Measurements from ENCODE around the gene ST6GALNAC3. TPM values are rescaled to one million over a fixed set of nuclear protein-coding genes. Genes with fewer than 3 reads are reported as not detected.

Gene ST6GALNAC3
- total RNA-seq, 2 donors from 2014 or later: 6.3 to 7.6 TPM

- Histone ChIP-seq H3K27ac (ENCODE audit: low read depth, low read length) (no peak overlapping the region), H3K4me3 (ENCODE audit: low read length) (no peak overlapping the region), H3K36me3 (ENCODE audit: control insufficient read depth, insufficient read depth, low read length) (no peaks in the 10 kb centered on the region), H3K9ac (ENCODE audit: extremely low read depth, low read length, poor library complexity, severe bottlenecking) (no peak overlapping the region), H3K27me3 (ENCODE audit: control insufficient read depth, insufficient read depth, low read length, poor library complexity, severe bottlenecking) (no peaks in the 10 kb centered on the region), H3K9me3 (ENCODE audit: control insufficient read depth, low read length) (no peaks in the 10 kb centered on the region), H3K4me1 (ENCODE audit: control insufficient read depth, insufficient read depth, low read length) (no peaks in the 10 kb centered on the region)
- DNase-seq: no peak
- no peaks in the 10 kb centered on the region for H3K36me3 Mint-ChIP-seq (ENCODE audit: low read depth)
- H3K27ac Mint-ChIP-seq: no peak overlapping the region
- whole genome bisulfite sequencing, 2 experiments (ENCODE audit: insufficient coverage in 1 of 2, insufficient read length in 1 of 2): 88 to 93% methylated on average over 1 to 3 of the region's 3 CpGs
- no peaks in the 10 kb centered on the region for H3K9me3 Mint-ChIP-seq
- H3K4me1 Mint-ChIP-seq: peaks cover 6% of the 10 kb centered on the region
- TF ChIP-seq, protein P1, sequence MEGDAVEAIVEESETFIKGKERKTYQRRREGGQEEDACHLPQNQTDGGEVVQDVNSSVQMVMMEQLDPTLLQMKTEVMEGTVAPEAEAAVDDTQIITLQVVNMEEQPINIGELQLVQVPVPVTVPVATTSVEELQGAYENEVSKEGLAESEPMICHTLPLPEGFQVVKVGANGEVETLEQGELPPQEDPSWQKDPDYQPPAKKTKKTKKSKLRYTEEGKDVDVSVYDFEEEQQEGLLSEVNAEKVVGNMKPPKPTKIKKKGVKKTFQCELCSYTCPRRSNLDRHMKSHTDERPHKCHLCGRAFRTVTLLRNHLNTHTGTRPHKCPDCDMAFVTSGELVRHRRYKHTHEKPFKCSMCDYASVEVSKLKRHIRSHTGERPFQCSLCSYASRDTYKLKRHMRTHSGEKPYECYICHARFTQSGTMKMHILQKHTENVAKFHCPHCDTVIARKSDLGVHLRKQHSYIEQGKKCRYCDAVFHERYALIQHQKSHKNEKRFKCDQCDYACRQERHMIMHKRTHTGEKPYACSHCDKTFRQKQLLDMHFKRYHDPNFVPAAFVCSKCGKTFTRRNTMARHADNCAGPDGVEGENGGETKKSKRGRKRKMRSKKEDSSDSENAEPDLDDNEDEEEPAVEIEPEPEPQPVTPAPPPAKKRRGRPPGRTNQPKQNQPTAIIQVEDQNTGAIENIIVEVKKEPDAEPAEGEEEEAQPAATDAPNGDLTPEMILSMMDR (conservative IDR thresholded peaks at IDR 0.05): no peak
- no peak overlapping the region for H3K4me3 Mint-ChIP-seq
- peaks cover 5% of the 10 kb centered on the region for H3K27me3 Mint-ChIP-seq (ENCODE audit: insufficient read depth)
Observed at GRCh38 chr1:76408303-76408702, 333.8 kb downstream of the ST6GALNAC3 start.

DNA sequence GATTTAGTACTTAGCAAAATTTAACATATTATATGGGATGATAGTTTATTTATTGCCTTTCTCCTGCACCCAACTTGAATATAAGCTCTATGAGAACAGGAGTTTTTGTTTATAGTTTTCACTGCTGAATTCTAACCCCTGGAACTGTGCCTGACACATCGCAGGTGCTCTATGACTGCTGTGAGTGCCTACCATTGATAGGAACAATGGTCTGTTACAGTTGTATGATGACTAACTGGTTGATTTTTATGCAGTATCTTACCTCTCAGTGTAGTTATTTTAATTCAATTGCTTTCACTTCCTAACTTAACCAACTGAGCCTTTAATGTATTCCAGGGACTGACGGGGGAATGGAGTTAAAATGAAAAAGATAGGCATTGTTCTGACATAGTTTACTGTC lies 336.0 kb downstream of the ST6GALNAC3 start:
- Mint-ChIP-seq H3K9me3 (no peaks in the 10 kb centered on the region), H3K4me3 (no peak overlapping the region), H3K36me3 (ENCODE audit: low read depth) (no peaks in the 10 kb centered on the region), H3K27me3 (ENCODE audit: insufficient read depth) (peaks cover 3% of the 10 kb centered on the region), H3K27ac (no peak overlapping the region), H3K4me1 (peaks cover 6% of the 10 kb centered on the region)
- Histone ChIP-seq H3K4me3 (ENCODE audit: low read length) (no peak overlapping the region), H3K27ac (ENCODE audit: low read depth, low read length) (no peak overlapping the region), H3K9me3 (ENCODE audit: control insufficient read depth, low read length) (no peaks in the 10 kb centered on the region), H3K27me3 (ENCODE audit: control insufficient read depth, insufficient read depth, low read length, poor library complexity, severe bottlenecking) (no peaks in the 10 kb centered on the region), H3K36me3 (ENCODE audit: control insufficient read depth, insufficient read depth, low read length) (no peaks in the 10 kb centered on the region), H3K9ac (ENCODE audit: extremely low read depth, low read length, poor library complexity, severe bottlenecking) (no peak overlapping the region), H3K4me1 (ENCODE audit: control insufficient read depth, insufficient read depth, low read length) (no peaks in the 10 kb centered on the region)
- TF ChIP-seq, protein P1 (conservative IDR thresholded peaks at IDR 0.05): no peak
- 88 to 100% methylated on average over 1 of the region's 2 CpGs for WGBS, 2 experiments (ENCODE audit: insufficient coverage in 1 of 2, insufficient read length in 1 of 2)
- DNase-seq: no peak

GRCh38 chr1:76418531-76418930 lies 344.0 kb downstream of the ST6GALNAC3 start:
- Mint-ChIP-seq H3K9me3 (no peaks in the 10 kb centered on the region), H3K4me3 (no peak overlapping the region), H3K27ac (no peak overlapping the region)

More at GRCh38 chr1:76418531-76418930, 344.0 kb downstream of the ST6GALNAC3 start:
- Mint-ChIP-seq H3K4me1 (no peaks in the 10 kb centered on the region), H3K36me3 (ENCODE audit: low read depth) (no peaks in the 10 kb centered on the region), H3K27me3 (ENCODE audit: insufficient read depth) (no peaks in the 10 kb centered on the region)
- Histone ChIP-seq H3K36me3 (ENCODE audit: control insufficient read depth, insufficient read depth, low read length) (no peaks in the 10 kb centered on the region), H3K4me3 (ENCODE audit: low read length) (no peak overlapping the region), H3K4me1 (ENCODE audit: control insufficient read depth, insufficient read depth, low read length) (no peaks in the 10 kb centered on the region), H3K27me3 (ENCODE audit: control insufficient read depth, insufficient read depth, low read length, poor library complexity, severe bottlenecking) (no peaks in the 10 kb centered on the region), H3K9ac (ENCODE audit: extremely low read depth, low read length, poor library complexity, severe bottlenecking) (no peak overlapping the region), H3K9me3 (ENCODE audit: control insufficient read depth, low read length) (no peaks in the 10 kb centered on the region), H3K27ac (ENCODE audit: low read depth, low read length) (no peak overlapping the region)
- no peak for DNase-seq
- WGBS, 2 experiments (ENCODE audit: insufficient coverage in 1 of 2, insufficient read length in 1 of 2): 91 to 100% methylated on average over 2 of the region's 3 CpGs
- TF ChIP-seq, protein P1 (conservative IDR thresholded peaks at IDR 0.05): no peak
